Panc1 (cell line): Measurements from ENCODE around the gene DDX41. TPM values are rescaled to one million over a fixed set of nuclear protein-coding genes. Genes with fewer than 3 reads are reported as not detected.

Experiments
- ATAC-seq: fragments of 200-7000 bp; cut with Tn5 transposase; 2 replicates; pipeline ENCODE4 v1.9.1; 2020; ENCODE audit warnings: mild to moderate bottlenecking, moderate library complexity
- BruUV-seq: library from RNA; stranded (reverse); fragments of 400-500 nt; replicated peaks from 2 replicates; lab custom pipeline; 2021; lab: Mats Ljungman, UMichigan
- CTCF ChIA-PET: fragments of 300-600 bp; sonication (Branson Sonifier 250); formaldehyde crosslinking; loops from one replicate; lab custom pipeline; 2022; ENCODE audit warnings: antibody characterized with exemption; lab: Charles Lee
- POLR2A ChIA-PET: fragments of 300-600 bp; sonication (Branson Sonifier 250); formaldehyde crosslinking; loops from one replicate; lab custom pipeline; 2022; ENCODE audit warnings: antibody characterized with exemption; lab: Charles Lee
- DNase-seq: peaks from one replicate; pipeline ENCODE4 v3.0.0-alpha.2; 2010; ENCODE audit warnings: low read depth, low spot score
- H3K27ac ChIP-seq: 2 replicates; pipeline ENCODE4 v1.5.1; 2011; ENCODE audit warnings: mild to moderate bottlenecking, low read length, inconsistent platforms
- H3K27me3 ChIP-seq: fragments of 200-500 bp; sonication (Bioruptor generic); 2 replicates; pipeline ENCODE4 v1.6.0; 2014; ENCODE audit warnings: low read length, inconsistent platforms; ENCODE audit not compliant: control insufficient read depth, insufficient read depth
- H3K36me3 ChIP-seq: fragments of 200-500 bp; sonication (Bioruptor generic); 2 replicates; pipeline ENCODE4 v1.5.1; 2014; ENCODE audit warnings: inconsistent platforms, mild to moderate bottlenecking, low read length, moderate library complexity; ENCODE audit not compliant: control insufficient read depth, insufficient read depth
- H3K4me1 ChIP-seq: 2 replicates; pipeline ENCODE4 v1.5.1; 2011; ENCODE audit warnings: inconsistent platforms, mild to moderate bottlenecking, low read length, moderate library complexity; ENCODE audit not compliant: control insufficient read depth, insufficient read depth
- H3K4me3 ChIP-seq, 2 experiments: 2 replicates each; pipeline ENCODE4 v1.5.1; 2011 to 2012; ENCODE audit warnings: low read depth in 2 of 2, low read length in 2 of 2, mild to moderate bottlenecking in 2 of 2, inconsistent platforms in 1 of 2, moderate library complexity in 1 of 2
- H3K9me3 ChIP-seq: fragments of 200-500 bp; sonication (Bioruptor generic); 2 replicates; pipeline ENCODE4 v1.5.1; 2014; ENCODE audit warnings: low read depth, mild to moderate bottlenecking, inconsistent platforms, low read length, moderate library complexity; ENCODE audit not compliant: control insufficient read depth, insufficient read depth
- CTCF ChIP-seq: fragments of 450-650 bp; IDR thresholded peaks from 2 replicates; pipeline ENCODE4 v1.5.1; 2017; ENCODE audit warnings: mild to moderate bottlenecking
- POLR2AphosphoS5 ChIP-seq: IDR thresholded peaks from 2 replicates; pipeline ENCODE4 v1.6.1; 2012; ENCODE audit warnings: mild to moderate bottlenecking, low read depth, low read length, moderate library complexity
- REST ChIP-seq, 2 experiments: IDR thresholded peaks; 2 replicates each; pipeline ENCODE4 v1.6.1; 2011 to 2012; ENCODE audit warnings: low read depth in 2 of 2, control low read depth in 1 of 2, low read length in 1 of 2, mild to moderate bottlenecking in 1 of 2, moderate library complexity in 1 of 2; ENCODE audit not compliant: insufficient read depth in 1 of 2
- SIN3A ChIP-seq: IDR thresholded peaks from 2 replicates; pipeline ENCODE4 v1.6.1; 2012; ENCODE audit warnings: low read depth, mild to moderate bottlenecking, low read length, moderate library complexity, borderline replicate concordance; ENCODE audit not compliant: insufficient read depth
- TCF7L2 ChIP-seq: IDR thresholded peaks from 2 replicates; pipeline ENCODE4 v1.6.1; 2011; ENCODE audit warnings: mild to moderate bottlenecking, low read depth, low read length, inconsistent platforms
- in situ Hi-C: cut with HindIII; loops from 2 replicates; pipeline ENCODE4 v1.10.0; 2016; ENCODE audit warnings: low sequenced_read_pairs, low pct_unique_long_range_greater_than_20kb
- intact Hi-C: fragments of 100-400 bp; cut with micrococcal nuclease; formaldehyde crosslinking; loops from one replicate; pipeline ENCODE4 v1.10.0; 2022; ENCODE audit not compliant: unreplicated experiment
- total RNA-seq: library from RNA; stranded (reverse); gene quantifications from one replicate; pipeline ENCODE4 v1.2.1, GENCODE V29; 2021; ENCODE audit not compliant: unreplicated experiment

The DDX41 gene
- total RNA-seq, 1 experiment from 2014 or later = 111 TPM

- TF ChIP-seq CTCF (no peak), REST (IDR thresholded peaks at IDR 0.05; ENCODE audit: insufficient read depth in 1 of 2, low read depth in 2 of 2, low read length in 1 of 2) (no peak), POLR2AphosphoS5 (no peak), SIN3A (no peak), TCF7L2 (no peak)
- H3K4me3 ChIP-seq = no peak overlapping the region
- ChIA-PET POLR2A (no interaction called here), CTCF (interaction anchor here (0.5 kb wide), 1 partner anchor 558 kb away, joined by 4 read pairs; no protein-coding TSS in a partner anchor)
- no peaks in the 10 kb centered on the region for H3K27me3 ChIP-seq
- BruUV-seq = no TSS peak
- H3K9me3 ChIP-seq = no peaks in the 10 kb centered on the region
- peaks cover 21% of the 10 kb centered on the region for H3K36me3 ChIP-seq
- intact Hi-C loops (no loop called here), in situ Hi-C loops (no loop called here)
- H3K4me1 ChIP-seq = peaks cover 3% of the 10 kb centered on the region; the same call in 1 of the 2 replicates
- H3K27ac ChIP-seq = no peak overlapping the region
- DNase-seq (no peak), ATAC-seq (no peak)
Measured at GRCh38 chr5:177530638-177531037, 13.9 kb upstream of the DDX41 start.

GRCh38 chr5:177529247-177530203, 12.8 kb upstream of the DDX41 start:
- in situ Hi-C loops (no loop called here), intact Hi-C loops (no loop called here)

More at GRCh38 chr5:177529247-177530203, 12.8 kb upstream of the DDX41 start:
- CTCF ChIA-PET = no interaction called here
- Histone ChIP-seq H3K9me3 (no peaks in the 10 kb centered on the region), H3K27ac (no peak overlapping the region), H3K27me3 (no peaks in the 10 kb centered on the region), H3K4me3 (no peak overlapping the region), H3K36me3 (peaks cover 19% of the 10 kb centered on the region), H3K4me1 (no peaks in the 10 kb centered on the region)
- TF ChIP-seq CTCF = no peak
- TF ChIP-seq SIN3A = no peak
- TF ChIP-seq POLR2AphosphoS5 = no peak
- no peak for TF ChIP-seq REST (IDR thresholded peaks at IDR 0.05; ENCODE audit: insufficient read depth in 1 of 2, low read depth in 2 of 2, low read length in 1 of 2)
- TF ChIP-seq TCF7L2 = no peak
- POLR2A ChIA-PET = interaction anchor here (0.6 to 1.0 kb wide), 2 partner anchors 8 to 843 kb away, joined by 4 read pairs; no protein-coding TSS in a partner anchor
- DNase-seq = no peak
- ATAC-seq = no peak
- BruUV-seq = no TSS peak
